RPMI7951 (cell line): Measurements from ENCODE around the gene SFXN5. TPM values are rescaled to one million over a fixed set of nuclear protein-coding genes. Genes with fewer than 3 reads are reported as not detected.

Experiments used
- DNase-seq: peaks from one replicate; pipeline ENCODE4 v3.0.0-alpha.2; 2012; ENCODE audit warnings: low read depth
- total RNA-seq: library from RNA; depleted of rRNA; stranded (reverse); fragments of >200 nt; shearing (Covaris generic); gene quantifications from 2 replicates; pipeline ENCODE4 v1.2.3, GENCODE V29; 2014

SFXN5 gene
- total RNA-seq, 1 experiment from 2014 or later = 8.7 TPM

DNA sequence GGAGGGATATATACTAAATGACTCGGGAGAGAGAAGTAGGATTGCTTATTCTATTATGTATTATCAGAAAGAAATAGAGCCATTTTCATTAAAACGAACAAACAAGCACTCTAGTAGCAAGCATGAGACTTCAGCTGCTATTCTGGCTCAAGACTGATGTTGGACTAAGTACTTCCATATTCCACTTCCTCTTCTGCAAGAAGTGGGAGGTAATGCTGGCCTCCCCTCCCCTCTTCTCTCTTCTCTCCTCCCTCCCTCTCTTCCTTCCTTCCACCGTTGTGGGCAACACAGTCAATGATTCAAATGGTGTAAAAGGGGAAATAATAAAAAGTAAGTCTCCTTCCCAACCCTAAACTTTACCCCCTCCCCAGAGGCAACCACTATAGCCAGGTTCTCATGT is 91.6 kb downstream of the SFXN5 start:
- no peak for DNase-seq

DNA sequence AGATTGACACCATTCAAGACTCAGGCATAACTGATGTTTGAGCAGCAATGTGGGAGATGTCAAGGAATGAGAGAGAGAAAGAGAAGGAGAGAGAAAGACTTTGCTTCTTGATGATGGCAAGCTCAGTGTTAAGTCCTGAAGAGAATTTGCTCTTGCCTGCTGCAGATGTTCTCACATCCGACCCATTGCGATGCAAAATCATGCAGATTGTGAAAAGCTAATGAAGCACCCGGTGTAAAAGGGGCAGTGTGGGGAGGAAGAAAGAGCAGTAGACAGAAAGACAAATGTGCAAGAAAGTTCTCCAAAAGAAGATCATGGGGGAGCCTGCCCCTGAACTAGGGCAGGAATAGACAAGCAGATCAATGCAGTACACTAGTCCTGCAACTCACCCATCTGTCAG is 96.5 kb downstream of the SFXN5 start:
- no peak for DNase-seq

DNA sequence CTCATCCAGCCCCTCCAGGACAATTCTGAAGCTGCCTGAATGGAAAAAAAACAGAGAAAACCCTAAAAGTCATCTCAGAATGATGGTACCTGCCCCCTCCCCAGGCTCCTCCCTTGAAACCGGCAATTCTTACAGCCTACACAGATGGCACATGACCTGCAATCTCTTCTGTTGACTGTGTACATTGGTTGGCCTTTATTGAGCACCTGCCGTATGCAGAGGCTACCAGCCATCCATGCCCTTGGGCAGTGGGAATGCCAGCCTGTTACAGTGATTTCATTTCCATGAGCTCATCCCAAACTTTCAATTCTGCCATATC is 97.1 kb downstream of the SFXN5 start:
- DNase-seq = no peak

DNA sequence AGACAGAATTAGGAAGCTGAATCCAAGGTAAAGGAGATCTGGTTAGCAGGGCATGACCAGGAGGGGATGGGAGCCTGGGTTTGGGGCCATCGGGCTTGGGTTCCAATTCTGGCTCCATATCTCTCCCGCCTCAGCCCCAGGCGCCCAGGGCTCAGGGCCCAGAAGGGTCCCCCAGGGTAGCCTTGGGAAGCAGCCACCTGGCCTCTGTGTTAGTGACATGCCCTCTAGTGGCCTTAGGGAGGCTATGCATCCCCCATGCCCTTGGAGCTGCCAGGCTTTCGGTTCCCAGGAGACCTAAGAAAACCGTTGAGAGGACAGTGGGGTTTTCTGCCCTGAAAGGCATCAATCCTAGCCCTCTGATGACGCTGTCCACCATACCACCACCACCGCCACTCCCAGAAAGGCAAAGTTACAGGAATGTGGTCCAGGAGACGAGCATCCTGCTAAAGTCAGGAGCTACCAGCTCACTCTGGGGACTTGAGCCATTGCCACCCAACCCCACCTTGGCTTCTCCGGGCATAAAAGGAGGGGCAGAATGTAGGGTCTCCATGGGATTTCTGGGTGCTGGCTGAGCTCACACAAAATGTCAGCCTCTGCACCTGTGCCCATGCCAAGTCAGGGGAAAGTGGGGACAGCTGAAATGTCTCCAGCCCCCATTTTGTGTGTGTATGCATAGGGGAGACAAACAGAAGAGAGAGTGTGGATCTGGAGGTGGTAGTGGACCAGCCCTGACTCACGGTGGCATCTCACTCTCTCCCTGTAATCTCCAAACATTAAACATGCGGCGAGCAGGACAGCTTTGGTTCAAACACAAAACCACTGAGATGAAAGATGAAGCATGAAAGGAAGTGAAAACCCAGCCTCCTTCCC is 97.7 kb downstream of the SFXN5 start:
- DNase-seq = peak; percentile 47

DNA sequence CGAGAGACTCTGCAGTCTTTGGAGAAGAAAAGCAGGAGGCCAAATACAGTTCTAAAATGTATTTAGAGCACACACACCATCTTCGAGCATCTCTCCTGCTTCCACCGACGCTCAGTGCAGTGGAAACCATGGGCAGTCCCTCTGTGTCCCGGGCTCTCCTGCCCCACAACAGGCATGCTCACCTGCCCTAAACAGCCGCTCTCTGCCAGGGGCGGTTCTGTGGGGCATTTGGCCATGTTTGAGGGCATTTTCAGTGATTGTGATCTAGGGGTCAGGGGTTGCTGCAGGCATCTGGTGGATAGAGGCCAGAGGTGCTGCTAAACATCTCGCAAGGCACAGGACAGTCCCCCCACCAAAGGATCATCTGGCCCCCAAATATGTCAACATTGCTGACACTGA is 98.4 kb downstream of the SFXN5 start:
- DNase-seq = no peak

DNA sequence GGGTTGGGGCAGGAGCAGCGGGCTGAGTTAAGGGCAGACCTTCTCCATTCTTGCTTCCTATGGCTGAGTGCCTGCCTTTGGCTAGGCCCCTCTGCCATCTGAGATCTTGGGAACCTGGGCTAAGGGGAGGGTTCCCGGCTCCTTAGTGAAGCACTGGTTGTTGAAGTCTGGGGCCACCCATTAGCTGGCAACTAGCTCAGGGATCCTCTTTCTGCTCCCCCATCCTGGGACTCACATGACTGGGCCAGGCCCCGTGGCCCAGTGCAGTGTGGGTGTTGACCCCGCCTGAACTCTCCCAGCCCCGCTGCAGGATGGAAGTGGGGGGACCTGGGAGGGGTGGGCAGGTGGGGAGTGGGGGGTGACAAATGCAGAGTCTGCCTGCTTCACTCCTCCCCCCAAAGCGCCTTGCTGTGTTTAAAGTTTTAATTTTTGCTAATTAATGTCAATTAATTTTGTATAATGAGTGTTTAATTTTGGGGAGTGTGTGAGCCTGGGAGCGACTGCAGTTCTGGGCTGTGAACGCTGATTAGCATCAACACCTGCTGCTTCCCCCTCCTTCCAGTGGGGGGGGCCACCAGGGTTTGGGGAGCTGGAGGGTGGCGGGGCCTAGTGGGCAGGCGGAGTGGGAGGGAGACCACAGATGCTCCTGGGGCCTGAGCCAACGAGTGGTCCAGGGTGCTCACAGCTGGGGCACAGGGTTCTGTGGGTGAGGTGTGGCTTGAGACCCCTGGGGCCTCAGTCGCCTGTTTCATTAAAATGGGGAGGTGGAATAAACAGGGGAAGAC is 99.0 kb downstream of the SFXN5 start:
- DNase-seq = no peak

DNA sequence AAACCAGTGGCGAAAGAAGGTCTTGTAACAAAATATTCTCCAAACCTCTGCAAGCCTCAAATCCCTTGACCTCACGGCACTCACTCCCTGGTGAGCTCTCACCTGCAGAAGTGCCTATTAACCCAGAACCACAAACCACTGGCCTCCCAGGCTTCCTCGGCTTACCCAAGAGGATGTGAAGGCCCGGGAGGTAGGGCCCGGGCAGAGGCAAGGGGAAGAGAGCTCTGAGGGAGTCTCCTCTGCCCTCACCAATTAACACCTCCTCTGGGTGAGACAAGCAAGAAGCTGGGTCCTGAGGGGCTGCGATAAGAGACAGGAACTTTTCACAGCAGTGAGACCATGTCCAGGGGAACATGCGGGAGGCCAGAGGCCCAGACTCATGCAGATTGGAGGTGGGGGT is 100.5 kb downstream of the SFXN5 start:
- no peak for DNase-seq

DNA sequence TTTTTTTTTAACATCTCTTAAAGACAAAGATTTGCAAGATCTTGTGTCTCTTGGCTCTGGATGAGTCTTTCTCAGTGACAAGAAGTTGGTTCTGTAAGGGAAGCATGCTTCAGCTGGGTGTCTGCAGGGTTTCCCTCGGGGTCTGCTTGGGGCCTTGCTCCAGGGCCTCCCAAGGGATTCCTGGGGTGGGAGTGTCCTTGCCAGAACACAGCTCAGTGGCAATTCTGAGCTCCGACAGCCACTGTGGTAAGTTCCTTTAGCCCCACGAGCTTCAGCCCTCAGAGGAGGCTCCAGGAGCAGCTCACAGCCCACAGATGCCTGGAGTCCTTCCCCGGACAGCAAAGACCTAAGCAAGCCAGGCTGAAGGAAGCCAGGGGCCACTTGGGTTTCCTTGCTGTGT is 101.8 kb downstream of the SFXN5 start:
- DNase-seq = no peak

DNA sequence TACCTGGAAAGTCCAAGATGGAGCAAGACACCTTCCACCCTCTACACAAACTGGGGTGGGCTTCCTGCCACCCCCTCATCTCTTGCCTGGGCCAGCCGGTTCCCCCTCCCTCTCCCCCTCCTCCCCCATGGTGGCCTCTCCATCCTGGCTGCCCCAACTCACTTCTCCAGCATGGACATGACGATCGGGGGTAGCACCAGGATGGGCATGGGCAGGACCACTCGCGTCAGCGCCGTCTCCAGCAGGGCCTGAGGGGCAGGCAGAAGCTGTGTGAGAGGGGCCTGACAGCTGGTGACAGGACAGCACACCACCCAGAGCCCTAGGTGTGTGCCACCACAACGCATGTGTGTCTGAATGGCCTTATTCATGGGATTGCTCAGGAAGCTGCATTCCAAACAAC is 103.2 kb downstream of the SFXN5 start:
- DNase-seq = no peak

DNA sequence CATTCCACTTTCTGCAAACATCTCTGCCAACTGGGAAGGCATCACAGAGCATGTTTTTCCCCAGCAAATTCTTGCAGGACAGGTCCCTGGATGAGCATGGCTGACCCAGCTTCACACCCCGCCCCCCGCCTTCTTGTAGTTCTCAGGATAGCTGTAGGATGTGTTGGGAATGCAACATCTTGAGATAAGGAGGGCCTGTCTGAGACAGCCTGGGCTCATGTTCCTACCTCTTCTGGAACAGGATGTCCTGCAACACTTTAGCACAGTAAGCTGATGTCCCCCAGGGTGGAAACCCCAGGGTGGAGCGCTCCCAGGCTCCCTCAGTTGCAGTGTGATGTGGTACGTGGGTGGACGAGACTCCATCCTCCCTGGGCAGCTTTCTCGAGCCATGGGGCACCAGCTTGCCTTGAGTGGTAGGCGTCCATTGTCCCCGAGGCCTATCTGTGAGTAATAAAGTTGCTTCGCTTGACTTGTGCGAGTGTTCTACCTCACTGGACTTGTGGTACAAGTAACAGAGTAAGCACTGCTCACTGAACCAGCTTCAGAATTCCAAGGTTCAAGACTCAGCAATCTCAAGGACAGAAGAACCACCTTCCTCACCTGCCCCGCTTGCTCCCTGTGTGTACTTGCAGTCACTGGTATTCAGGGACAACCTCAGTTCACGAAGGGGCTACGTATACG is 105.6 kb downstream of the SFXN5 start:
- DNase-seq = no peak

DNA sequence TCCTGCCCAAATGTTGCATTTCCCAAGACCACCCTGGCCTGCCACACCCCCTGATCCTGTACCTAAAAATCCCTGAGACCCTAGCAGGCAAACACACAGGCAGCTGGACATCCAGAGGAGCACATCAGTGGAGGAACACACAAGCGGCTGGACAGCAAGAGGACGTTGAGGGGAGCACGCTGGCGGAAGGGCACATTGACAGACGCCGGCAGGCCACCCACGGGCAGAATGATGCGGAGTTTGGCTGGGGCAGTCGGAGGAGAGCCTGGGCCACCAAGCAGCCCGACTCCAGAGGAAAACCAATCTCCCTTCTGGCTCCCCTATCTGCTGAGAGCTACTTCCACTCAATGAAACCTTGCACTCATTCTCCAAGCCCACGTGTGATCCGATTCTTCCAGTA is 106.5 kb downstream of the SFXN5 start:
- DNase-seq = no peak

DNA sequence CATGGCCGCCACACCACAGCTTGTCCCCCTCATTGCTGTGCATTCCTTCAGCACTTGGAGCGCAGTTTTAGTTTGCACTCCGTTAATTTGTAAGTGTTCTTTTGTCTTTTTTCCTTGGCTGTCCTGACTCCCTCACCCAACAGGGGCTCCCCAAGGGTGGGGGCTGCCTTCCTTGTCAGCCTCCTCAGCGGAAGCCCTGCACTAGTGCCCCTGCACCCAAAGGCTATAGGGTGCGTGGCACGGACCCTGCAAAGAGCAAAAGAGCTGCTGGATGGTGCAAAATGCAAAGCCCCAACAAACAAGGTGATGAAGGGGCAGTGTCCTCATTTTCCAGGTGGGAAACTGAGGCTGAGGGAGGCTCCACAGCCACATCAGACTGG is 107.4 kb downstream of the SFXN5 start:
- no peak for DNase-seq

DNA sequence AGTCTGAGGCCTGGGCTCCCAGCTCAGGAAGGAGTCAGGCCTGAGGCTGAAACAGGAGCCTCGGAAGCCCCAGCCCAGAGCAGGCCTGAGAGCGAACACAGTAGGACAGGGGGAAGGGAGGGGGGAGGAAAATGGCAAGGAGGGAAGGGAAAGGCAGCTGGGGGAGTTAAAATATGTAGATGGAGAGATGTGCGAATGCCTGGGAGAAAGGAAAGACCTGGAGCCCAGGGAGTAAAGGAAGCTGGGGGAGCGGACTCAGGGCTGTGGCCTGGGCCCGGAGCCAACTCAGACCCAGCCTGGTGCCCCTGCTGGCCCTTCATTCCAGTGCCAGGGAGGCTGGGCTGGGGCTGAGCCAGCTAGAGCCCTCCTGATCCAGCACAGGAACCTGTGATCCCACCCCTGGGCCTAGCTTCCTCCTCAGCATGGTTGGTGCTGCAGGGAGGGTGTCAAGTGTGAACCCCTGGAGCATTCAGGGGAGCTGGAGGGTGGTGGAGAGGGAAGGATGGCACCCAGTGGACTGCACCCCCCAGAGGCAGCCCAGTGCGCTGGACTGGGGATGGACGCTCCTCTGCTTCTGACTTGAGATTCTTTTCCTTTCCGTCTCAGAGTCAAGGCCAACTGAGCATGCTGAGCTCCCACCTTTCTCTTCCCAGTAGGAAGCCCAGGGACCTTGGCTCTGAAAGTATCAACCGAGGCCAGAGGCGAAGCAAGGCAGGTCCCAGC is 107.9 kb downstream of the SFXN5 start:
- DNase-seq = no peak

DNA sequence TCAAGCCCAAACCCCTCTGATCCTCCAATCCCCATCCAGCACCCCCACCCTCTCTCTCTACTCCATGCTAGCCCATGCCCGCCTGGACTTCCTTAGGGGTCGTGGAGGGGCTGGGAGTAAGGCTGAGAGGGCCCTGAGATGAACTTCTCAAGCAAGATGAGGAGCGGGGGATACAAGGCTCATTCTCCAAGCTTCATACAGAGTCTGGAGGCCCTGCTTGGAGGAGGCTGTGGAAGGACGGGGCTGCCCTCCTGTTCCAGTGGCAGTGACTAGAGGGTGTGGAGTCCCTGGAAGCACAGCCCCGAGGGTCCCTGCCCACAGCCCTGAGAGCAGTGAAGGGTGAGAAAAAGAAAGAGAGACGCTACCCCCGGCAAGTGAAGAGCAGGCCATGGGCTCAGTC is 108.6 kb downstream of the SFXN5 start:
- DNase-seq = no peak

DNA sequence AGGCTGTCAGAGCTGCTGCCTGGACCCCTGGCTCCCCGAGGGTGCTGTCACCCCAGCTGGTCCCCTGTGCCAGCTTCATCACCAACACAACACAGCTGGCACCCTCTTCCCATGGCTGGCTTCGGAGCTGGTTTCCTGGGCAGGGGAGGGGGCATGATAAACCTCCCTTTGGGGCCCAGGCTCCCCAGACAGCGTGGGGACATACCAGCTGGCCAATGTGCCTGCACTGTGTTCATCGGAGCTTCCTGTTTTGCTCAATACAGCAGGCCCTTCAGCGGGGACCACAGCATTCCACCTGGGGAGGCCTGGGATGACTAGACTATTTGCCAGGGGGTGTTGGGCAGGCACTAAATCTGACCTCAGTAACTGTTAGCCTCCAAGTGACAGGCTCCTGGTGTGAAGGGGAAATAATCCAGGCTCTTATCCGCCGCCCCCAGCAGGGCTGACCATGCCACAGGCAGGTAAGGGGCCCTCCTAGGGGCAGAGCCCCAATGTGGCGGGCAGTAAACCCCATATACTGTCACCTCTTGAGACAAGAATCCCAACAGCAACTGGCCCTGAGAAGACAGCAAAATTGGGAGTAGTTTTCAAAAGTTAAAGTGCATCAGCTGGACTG is 109.6 kb downstream of the SFXN5 start:
- no peak for DNase-seq

DNA sequence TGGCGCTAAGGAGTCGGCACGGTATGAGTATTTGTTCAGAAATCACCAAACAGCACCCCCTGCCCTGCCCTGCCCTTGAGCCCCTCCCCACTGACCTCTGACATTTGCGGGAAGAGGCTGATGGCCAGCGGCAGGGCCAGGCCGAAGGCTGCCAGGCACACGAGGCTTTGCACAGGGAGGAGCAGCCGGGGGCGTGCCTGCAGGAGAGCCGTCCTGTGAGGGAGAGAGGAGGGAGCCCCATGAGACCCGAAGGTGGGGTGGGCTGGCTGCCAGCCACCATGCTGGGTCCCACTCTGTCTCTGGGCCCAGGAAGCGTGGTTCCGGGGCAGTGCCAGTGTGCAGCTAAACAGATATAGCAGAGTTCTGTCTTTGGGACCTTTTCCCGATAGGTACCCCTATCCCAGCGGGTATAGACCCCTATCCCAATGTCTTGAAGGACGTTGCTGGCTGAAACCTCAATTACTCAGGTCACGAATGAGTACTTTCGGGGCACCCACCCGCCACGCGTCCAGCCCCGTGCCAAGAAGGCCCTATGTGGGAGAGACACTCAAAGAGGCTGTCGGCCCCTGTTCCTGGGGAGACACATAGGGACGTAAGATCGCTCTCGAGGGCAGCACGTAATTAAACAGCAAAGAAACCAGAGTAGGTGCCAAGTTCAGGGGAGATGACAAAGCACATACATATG is 110.3 kb downstream of the SFXN5 start:
- no peak for DNase-seq

DNA sequence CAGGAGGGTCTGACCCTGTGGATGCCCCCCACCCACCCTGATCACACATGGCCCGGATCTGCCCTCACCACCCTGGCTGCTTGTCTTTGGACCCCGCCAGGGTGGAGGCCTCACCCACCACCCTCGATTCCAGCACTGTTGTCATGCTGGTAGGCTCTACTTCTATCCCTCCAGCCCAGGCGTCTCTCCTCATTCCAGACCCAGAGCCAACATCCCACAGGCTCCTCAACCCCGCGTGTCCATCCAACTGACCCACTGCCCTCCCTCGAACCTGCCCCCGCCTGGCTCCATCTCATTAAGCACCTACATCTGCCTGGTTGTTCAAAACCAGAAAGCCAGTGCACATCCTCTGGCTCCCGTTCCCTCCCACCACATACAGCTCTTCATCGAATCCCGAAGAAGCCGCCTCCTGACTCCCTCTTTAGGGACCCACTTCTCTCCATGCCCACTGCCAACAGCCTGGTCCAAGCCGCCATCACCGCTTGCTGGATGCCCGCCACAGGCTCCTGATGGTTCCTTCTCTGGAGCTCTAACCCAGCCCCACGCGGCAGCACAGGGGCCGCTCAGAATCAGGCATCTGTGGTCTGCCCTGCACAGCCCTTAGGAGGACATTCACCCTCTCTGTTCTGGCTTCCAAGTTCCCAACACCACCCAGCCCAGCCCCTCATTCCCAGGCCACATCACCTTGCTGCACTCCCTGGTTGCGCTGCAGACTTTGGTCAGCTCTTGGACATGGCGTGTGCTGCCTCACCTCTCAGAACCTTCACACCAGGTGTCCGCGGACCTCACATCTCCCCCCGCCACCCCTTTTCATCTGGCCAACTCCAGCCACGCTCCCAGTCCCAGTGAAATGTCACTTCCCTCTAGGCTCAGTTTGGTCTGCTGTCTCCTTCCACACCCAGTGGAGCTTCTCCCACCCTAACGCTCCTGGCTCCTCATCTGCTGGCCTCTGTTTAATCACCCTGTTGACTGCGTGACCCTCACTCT is 111.2 kb downstream of the SFXN5 start:
- DNase-seq = no peak

DNA sequence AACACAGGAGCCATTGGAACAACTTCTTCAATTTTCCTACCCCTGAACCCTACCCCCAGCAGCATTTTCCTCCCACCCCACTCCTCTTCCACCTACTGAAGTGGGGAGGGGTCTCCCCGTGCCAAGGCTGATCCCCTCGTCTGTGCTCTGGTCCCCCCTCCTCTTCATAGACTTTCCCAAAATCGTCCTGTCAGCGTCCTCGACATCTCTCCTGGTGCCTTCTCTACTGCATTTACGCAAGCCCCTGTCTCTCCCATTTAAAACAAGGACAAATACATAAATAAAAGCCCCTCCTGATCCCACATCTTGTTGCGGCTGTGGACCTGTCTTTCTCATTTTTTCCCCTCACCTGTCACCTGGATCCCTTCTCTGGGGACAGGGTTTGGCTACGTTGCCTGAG is 112.0 kb downstream of the SFXN5 start:
- no peak for DNase-seq

DNA sequence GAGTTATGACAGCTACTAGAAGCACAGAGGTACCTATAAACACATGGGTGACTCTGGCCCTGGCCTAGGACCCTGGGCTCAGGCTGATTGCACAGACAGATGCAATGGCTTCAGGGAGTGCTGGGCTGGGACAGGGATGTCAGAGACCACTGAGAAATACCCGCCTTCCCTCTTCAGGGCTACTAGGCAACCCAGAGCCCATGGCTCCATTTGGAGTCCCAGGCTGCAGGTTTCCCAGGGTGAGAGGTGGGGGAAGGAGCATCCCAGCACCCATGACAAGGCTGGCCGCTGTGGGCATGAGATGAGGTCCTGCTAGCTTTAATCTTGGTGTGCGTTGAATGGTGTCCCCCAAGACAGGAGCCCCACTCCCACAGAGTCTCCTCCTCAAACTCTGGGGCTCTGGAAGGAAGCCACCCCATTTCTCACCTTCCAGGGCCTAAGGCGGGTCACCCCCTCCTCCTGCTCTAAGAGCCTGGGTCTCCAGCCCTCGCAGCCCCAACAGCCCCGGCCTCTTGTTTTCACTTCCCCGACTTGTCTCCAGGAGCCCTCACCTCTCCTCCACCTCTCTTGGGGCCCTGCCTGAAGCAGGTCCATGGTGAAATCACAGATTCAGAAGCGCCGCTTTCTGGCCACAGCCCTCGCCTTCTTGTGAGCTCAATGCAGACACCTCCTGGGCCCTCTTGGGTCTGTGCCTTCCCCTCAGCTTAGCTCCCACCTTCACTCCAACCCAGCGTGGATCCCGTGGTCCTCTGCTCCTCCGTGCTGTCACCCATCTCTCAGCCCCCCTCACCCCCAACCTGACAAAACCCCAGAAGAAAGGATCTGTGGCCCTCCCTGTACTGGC is 112.7 kb downstream of the SFXN5 start:
- no peak for DNase-seq
